C4-2B (cell line): ENCODE results near the gene FOLR2.
A peak's percentile ranks its signal among the peaks of the same experiment; 100 is the strongest.

Experiments used
- CTCF ChIP-seq: fragments of 450-650 bp; conservative IDR thresholded peaks from 2 replicates; pipeline ENCODE4 v1.5.1; 2017; ENCODE audit warnings: mild to moderate bottlenecking
- ZFX ChIP-seq: fragments of 450-650 bp; IDR thresholded peaks from 2 replicates; pipeline ENCODE4 v1.6.1; 2017

DNA sequence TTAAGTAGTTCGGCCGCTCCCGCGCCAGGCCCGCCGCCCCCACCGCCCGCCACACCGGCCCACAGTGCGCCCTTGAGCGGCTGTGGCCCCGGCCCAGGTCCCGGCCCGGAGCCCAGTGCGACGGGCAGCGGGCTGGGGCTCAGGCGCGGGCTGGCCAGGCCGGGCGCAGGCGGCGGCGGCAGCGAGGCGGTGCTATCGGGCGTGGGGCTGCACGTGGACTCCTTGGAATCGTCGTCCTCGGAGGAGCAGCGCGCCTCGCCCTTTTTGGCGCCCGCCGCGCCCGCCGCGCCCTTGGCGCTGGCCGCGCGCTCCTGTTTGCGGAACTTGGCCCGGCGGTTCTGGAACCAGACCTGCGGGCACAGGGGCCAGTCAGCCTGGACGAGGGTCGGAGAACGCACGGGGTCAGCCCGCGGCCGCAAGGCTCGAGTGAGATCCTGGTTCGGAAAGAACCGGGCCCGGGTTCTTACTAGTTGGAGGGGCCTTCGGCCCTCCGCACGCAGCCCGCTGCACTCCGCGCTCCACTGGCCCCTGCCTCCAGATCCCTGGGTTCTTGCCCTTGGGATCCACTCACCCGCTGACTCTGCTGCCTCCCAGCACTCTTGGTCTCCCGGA lies 23.4 kb downstream of the FOLR2 start:
- TF ChIP-seq CTCF, result no peak
- 0 out of 2 replicates have a peak, but pooled peaks have one; percentile 55 for TF ChIP-seq ZFX
